Measurements from ENCODE around the gene FNDC10.
A peak's percentile ranks its signal among the peaks of the same experiment; 100 is the strongest.

The FNDC10 gene

GRCh38 chr1:1605724-1606123, 5.8 kb upstream of the FNDC10 start:
- TF ChIP-seq POLR2A (IDR thresholded peaks at IDR 0.05; ENCODE audit: low read depth, low read length): no peak
- TF ChIP-seq TAF1 (IDR thresholded peaks at IDR 0.05; ENCODE audit: borderline replicate concordance, low read depth, low read length): no peak
- no peak for TF ChIP-seq POLR2AphosphoS5 (IDR thresholded peaks at IDR 0.05; ENCODE audit: low read depth, low read length)
- no peak for FAIRE-seq
- DNase-seq (ENCODE audit: insufficient read length): no peak

- FAIRE-seq (no peak), DNase-seq (ENCODE audit: insufficient read length) (no peak)
These were observed 5.2 kb upstream of the FNDC10 start for GRCh38 chr1:1605034-1605591.

GRCh38 chr1:1604374-1605033, 4.6 kb upstream of the FNDC10 start:
- DNase-seq (ENCODE audit: insufficient read length) (no peak), FAIRE-seq (no peak)
- TF ChIP-seq TAF1 (IDR thresholded peaks at IDR 0.05; ENCODE audit: borderline replicate concordance, low read depth, low read length) (no peak), POLR2AphosphoS5 (IDR thresholded peaks at IDR 0.05; ENCODE audit: low read depth, low read length) (no peak), POLR2A (IDR thresholded peaks at IDR 0.05; ENCODE audit: low read depth, low read length) (no peak)

More at GRCh38 chr1:1605034-1605591, 5.2 kb upstream of the FNDC10 start:
- TF ChIP-seq TAF1 (IDR thresholded peaks at IDR 0.05; ENCODE audit: borderline replicate concordance, low read depth, low read length) (no peak), POLR2A (IDR thresholded peaks at IDR 0.05; ENCODE audit: low read depth, low read length) (no peak), POLR2AphosphoS5 (IDR thresholded peaks at IDR 0.05; ENCODE audit: low read depth, low read length) (no peak)

GRCh38 chr1:1603671-1604373, 3.9 kb upstream of the FNDC10 start:
- DNase-seq (ENCODE audit: insufficient read length) (no peak), FAIRE-seq (no peak)
- TF ChIP-seq TAF1 (IDR thresholded peaks at IDR 0.05; ENCODE audit: borderline replicate concordance, low read depth, low read length) (no peak), POLR2A (IDR thresholded peaks at IDR 0.05; ENCODE audit: low read depth, low read length) (no peak), POLR2AphosphoS5 (IDR thresholded peaks at IDR 0.05; ENCODE audit: low read depth, low read length) (no peak)

- TF ChIP-seq TAF1 (IDR thresholded peaks at IDR 0.05; ENCODE audit: borderline replicate concordance, low read depth, low read length): no peak
- no peak for TF ChIP-seq POLR2AphosphoS5 (IDR thresholded peaks at IDR 0.05; ENCODE audit: low read depth, low read length)
- no peak for TF ChIP-seq POLR2A (IDR thresholded peaks at IDR 0.05; ENCODE audit: low read depth, low read length)
- DNase-seq (ENCODE audit: insufficient read length): no peak
- FAIRE-seq: no peak
These were observed 3.1 kb upstream of the FNDC10 start for GRCh38 chr1:1602968-1603506.

- DNase-seq (ENCODE audit: insufficient read length) (no peak), FAIRE-seq (peak; percentile 27)
- TF ChIP-seq POLR2AphosphoS5 (IDR thresholded peaks at IDR 0.05; ENCODE audit: low read depth, low read length): no peak
These were observed 2.5 kb upstream of the FNDC10 start for GRCh38 chr1:1602304-1602967.

GRCh38 chr1:1601564-1602303, 1.8 kb upstream of the FNDC10 start:
- TF ChIP-seq POLR2A (IDR thresholded peaks at IDR 0.05; ENCODE audit: low read depth, low read length) (no peak), TAF1 (IDR thresholded peaks at IDR 0.05; ENCODE audit: borderline replicate concordance, low read depth, low read length) (no peak), POLR2AphosphoS5 (IDR thresholded peaks at IDR 0.05; ENCODE audit: low read depth, low read length) (no peak)
- FAIRE-seq (no peak), DNase-seq (ENCODE audit: insufficient read length) (no peak)

- no peak for TF ChIP-seq POLR2A (IDR thresholded peaks at IDR 0.05; ENCODE audit: low read depth, low read length)
- TF ChIP-seq POLR2AphosphoS5 (IDR thresholded peaks at IDR 0.05; ENCODE audit: low read depth, low read length): no peak
- TF ChIP-seq TAF1 (IDR thresholded peaks at IDR 0.05; ENCODE audit: borderline replicate concordance, low read depth, low read length): no peak
- FAIRE-seq (no peak), DNase-seq (ENCODE audit: insufficient read length) (no peak)
These were observed 1.1 kb upstream of the FNDC10 start for GRCh38 chr1:1600861-1601563.

- DNase-seq (ENCODE audit: insufficient read length): peak; percentile 57
- no peak for FAIRE-seq
- TF ChIP-seq TAF1 (IDR thresholded peaks at IDR 0.05; ENCODE audit: borderline replicate concordance, low read depth, low read length): no peak
- no peak for TF ChIP-seq POLR2AphosphoS5 (IDR thresholded peaks at IDR 0.05; ENCODE audit: low read depth, low read length)
- no peak for TF ChIP-seq POLR2A (IDR thresholded peaks at IDR 0.05; ENCODE audit: low read depth, low read length)
These were observed 653 bp downstream of the FNDC10 start for GRCh38 chr1:1599030-1599934.

GRCh38 chr1:1598720-1599029, 1.3 kb downstream of the FNDC10 start:
- TF ChIP-seq TAF1 (IDR thresholded peaks at IDR 0.05; ENCODE audit: borderline replicate concordance, low read depth, low read length): no peak
- no peak for TF ChIP-seq POLR2A (IDR thresholded peaks at IDR 0.05; ENCODE audit: low read depth, low read length)
- no peak for TF ChIP-seq POLR2AphosphoS5 (IDR thresholded peaks at IDR 0.05; ENCODE audit: low read depth, low read length)
- DNase-seq (ENCODE audit: insufficient read length) (no peak), FAIRE-seq (no peak)
